ENCODE results near the gene AK5.
"Not testable (repeated sequence)": the region's sequence is repeated elsewhere in the genome, so short reads cannot be mapped to it uniquely, and the experiment has no call there.

AK5 gene

DNA sequence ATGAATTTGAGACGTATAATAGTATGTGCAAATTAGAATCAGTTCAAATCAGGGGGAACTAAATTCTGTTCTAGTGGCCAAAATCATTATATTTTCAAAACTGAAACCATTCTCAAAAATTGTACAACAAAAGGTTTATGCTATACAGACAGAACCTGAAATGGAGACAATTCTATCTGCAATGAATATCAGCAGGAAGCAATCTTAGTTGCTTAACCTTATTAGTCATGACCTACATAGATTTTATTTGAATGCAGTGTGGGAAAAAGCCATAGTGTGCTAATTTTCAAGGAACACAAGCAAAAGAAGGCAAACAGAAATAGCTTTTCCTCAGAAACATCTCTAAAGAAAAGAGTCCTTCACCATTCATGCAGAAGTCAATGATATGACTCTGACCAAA, 6.5 kb downstream of the AK5 start:
- no peak for DNase-seq

DNA sequence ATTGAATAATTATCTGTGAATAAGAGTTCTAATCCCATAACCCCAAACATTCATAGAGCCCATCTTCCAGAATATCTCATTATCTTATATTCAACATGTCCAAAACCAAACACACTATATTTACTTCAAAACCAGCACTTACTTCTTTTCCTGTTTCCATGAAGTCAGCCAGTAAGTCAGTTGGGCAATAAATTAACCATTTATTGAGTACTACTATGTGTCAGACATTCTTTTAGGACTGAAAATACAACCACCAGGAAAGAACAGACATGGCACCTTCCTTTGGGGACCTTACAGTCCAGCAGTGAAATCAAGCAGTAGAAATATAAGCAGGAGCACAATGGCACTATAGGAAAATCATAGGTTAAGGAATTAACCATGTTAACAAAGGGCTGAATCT, 8.8 kb downstream of the AK5 start:
- no peak for DNase-seq

DNA sequence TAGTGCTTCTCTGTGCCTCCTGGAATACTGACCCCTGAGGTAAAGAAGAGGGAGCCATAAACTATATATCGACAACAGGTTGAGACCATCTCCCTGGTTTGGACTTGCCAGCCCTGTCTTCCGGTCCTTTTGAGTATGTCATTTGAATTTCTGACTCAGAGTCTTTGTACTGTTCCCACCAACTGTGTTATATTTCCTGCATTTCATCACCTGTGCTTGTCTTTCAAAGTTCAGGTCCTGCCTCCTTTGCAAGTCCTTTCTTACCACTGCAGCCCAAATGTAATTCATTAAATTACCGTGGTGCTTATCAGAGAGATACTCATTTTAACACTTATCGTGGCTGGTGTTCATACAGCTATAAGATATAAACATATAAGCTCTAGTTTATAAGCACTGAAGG, 10.7 kb downstream of the AK5 start:
- no peak for DNase-seq

DNA sequence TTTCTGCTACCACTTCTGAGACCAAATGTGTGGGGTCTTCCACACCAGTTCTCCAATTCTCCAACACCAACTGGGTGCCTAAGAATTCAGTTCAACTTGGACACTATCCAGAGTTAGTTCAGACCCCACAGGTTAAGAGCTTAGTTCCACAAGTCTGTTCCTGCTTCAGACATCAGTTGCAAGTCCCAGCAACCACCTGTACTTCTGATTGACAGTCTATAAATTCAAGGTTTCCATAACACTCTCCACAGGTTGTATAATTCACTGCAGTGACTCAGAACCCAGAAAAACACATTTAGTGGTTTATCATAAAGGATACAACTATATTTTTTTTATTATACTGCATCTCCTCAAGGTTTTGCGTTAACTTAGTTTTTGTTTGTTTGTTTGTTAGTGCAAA, 18.7 kb downstream of the AK5 start:
- DNase-seq, result no peak

DNA sequence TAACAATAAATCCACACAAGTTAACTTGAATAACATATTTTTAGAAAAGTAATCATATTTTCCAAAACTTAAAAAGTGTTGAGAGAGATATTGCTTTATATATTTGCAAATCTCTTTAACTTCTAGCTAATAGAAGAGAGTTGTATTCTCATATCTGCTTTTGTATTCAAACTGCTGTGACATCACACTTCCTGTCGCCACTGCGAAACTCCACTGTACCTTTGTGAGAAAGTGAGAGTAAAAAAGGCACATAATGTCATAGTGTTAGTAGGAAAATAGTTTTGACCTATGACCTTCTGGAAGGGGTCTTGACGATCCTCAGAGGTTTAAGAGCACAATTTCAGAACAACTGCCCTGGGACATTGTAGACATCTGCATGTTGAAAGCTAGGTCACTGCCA, 21.6 kb downstream of the AK5 start:
- no peak for DNase-seq

DNA sequence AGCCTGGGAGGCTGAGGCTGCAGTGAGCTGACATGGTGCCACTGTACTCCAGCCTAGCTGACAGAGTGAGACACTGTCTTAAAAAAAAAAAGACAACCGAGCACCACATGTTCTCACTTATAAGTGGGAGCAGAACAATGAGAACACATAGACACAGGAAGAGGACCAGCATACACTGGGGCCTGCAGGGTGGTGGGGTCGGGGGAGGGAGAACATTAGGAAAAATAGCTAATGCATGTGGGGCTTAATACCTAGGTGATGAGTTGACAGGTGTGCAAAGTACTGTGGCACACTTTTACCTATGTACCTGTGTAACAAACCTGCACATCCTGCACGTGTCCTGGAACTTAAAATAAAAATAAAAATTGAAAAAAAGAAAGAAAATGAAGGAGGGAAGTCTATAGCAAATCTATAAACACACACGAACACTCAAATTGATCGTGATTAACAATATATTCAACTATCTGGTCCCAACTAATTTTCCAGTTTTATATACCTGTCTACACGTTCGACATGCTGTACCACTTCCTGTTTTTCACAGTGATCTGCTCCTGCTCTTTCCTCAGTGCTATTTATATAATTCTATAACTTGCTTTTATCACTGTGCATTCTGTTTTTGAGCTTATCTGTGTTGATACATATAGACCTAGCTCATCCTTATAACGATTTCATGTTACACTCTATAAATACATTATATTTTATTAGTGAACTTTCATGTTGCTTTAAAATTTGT, 27.2 kb downstream of the AK5 start:
- DNase-seq, result no peak

DNA sequence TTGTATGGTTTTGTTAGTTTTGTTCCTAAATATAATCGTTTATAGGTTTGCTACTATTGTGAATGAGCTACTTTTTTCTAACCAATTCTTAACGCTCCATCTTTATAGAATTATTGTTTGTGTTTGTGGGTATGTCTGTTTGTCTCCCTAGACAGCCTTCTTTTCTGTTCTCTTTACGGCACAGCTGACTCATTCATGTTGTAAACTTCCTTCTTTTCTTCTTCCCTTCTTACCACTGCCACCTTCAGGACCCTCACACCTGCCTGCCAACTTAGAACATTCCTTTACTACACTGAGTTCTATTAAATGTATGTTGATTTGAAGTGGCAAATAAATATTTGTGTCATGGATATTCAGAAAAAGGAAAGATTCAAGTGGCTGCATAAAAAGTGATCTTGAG, 29.1 kb downstream of the AK5 start:
- DNase-seq, result no peak

DNA sequence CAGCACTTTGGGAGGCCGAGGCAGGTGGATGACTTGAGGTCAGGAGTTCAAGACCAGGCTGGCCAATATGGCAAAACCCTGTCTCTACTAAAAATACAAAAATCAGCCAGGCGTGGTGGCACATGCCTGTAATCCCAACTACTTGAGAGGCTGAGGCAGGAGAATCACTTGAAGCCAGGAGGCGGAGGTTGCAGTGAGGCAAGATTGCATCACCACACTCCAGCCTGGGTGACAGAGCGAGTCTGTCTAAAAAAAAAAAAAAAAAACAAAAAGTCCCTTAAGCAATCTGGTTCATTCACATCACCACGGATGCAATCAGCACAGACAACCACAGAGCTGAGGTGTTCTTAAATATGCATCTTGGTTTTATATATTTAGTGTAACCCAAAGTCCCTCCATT, 30.5 kb downstream of the AK5 start:
- not testable (repeated sequence) for DNase-seq

DNA sequence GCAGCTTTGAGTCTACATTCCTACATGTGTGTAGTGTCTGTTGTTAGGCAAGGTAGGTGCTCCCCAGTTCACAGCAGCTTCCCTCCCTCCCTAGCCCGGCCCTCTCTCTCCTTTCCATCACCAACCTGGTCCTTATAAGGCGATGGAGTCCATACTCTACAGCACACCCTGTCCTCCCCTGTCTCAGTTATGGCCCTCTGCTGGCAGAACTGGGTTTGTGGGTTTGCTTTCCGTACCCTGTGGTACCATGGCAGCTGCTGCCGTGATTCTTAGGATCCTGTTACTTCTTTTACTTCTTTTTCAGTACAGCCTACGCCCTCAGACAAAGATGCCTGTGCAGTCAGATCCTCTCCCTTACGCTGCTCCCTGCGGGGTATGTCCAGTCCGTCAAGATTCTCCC, 31.7 kb downstream of the AK5 start:
- no peak for DNase-seq

DNA sequence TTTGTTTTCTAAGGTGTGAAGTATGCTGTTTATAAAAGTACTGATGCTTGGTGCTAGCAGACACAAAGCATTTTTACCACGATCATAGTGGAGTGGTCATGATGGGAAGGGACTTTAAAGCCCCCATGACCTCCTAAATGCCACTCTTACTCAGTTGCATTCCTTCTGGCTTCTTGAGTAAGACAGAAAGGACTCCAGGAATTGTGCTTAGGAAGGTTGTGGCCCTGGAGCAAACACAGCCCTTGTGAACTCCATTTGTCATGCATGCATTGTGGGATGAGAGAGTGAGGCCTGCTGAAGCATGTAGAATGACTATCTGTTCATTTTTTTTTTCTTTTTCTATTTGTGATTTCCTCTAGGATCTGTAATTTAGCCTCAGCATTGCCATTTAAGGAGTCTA, 34.2 kb downstream of the AK5 start:
- no peak for DNase-seq

DNA sequence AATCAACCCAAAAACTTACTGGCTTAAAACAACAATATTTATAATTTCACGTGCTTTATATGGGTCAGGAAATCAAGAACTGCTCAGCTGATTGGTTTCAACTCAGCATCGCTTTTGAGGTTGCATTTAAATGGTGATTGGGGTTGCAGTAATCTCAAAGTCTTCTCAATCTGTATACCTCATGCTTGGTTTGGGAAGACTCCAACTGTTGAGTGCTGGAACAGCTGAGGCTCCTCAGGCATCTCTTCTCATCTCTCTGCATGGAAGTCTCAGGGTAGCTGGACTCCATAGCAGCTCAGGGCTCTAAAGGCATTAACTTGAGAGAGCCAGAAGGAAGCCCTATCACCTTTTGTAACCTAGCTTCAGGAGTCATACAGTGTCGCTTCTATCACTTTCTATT, 35.1 kb downstream of the AK5 start:
- no peak for DNase-seq

DNA sequence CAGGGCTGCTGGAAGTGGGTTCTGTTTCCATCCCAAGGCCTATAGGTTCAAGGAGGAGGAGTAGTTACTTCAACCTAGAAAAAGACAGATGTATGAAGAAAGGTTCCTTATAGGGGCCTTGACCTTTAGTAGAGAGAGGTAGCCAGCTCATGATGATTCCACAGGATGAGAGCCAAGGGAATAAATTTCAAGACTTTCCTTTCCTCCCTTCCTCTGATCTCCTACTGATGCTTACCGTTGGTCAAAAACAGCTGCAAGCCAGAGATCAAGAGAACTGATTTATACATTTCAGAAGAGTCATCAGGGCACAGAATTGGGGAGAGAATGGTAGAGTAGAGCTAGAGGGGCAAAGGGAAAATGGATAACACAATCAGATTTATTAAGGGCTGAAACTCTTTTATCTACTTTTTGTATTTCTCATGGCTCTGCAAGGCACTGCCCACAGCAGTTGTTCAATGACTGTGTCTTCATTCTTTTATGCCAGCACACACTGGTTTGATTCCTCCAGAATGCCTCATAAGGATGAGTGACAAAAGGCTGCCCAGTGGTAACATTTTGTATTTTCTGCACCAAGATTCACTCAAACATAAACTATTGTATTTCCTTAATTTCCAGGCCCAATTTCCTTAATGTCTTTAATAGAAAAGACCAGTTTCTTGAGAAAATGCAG, 37.4 kb downstream of the AK5 start:
- no peak for DNase-seq

DNA sequence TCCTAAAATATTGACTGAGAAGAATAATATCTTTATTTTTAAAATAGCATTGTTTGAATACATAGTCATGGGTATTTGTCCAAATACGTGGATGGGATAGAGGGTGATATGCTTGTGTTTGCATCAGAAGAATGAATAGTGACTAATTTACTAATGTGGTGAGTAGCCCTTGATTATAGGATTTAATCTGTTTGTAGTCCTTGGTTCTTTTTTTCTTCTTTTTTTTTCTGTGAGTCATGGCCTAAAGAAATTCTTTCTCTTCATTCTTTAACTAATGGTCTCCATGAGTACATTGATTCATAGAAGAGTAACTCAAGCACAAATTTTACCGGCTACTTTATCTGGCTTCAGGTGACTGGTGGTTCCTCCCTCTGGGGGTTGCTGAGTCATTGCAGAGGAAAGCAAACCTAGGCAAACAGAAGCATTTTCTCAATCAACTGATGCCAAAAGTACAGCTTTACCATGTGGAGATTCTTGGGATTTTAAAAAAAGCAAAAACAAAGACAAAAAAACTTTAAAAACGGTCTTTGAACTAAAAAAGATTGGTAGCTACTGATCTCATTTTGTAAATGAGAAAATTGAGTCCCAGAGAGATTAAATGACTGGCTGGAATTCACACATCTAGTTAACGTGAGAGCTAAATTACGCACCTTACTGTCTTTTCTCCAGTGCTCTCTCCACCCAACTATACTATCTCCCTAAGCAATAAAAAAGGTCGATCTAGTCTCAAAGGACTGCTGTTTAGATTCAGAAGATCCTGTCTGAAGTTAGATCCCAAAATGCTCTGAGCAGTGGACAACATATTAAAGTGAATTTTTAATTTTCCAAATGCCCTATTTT, 40.5 kb downstream of the AK5 start:
- DNase-seq, result no peak

DNA sequence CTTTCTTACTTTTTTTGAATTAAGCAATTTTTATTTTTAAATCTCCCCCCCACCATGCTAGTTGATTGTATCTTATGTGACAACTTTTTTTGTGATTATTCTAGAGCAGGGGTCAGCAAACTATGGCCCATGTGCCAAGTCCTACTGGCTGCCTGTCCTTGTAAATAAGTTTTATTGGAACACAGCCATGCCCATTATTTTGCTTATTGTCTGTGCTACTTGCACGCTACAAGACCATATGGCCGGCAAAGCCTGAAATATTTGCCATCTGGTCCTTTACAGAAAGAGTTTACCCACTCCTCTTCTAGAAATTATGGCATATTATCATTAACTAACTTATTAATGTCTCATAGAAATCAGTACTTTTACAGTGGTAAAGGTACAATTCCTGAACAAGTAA, 51.7 kb downstream of the AK5 start:
- no peak for DNase-seq

DNA sequence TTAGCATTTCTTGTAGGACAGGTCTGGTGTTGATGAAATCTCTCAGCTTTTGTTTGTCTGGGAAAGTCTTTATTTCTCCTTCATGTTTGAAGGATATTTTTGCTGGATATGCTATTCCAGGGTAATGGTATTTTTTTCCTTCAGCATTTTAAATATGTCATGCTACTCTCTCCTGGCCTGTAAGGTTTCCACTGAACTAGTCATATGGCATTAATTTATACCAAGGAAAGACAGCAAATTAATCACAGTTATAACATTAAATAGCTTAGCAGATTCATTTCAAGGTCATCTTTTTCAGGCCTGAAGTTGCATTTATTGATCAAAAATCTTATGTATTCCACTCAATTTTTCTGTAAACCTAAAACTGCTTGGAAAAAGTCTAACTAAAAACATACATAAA, 54.9 kb downstream of the AK5 start:
- no peak for DNase-seq

DNA sequence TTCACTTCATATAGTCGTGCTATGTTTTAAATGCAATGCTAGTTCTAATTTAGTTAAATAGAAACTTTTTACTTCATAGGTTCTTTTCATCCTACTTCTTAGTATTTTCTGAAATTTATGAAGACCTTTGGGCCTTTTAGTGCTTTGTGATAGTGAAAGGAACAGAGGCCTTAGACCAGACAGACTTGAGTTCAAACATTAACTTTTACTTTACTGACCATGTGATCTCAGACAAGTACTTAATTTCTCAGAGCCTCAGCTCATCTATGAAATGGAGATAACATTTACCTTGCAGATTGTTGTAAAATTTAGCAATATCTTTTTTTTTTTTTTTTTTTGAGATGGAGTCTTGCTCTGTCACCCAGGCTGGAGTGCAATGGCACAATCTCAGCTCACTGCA, 57.5 kb downstream of the AK5 start:
- no peak for DNase-seq

DNA sequence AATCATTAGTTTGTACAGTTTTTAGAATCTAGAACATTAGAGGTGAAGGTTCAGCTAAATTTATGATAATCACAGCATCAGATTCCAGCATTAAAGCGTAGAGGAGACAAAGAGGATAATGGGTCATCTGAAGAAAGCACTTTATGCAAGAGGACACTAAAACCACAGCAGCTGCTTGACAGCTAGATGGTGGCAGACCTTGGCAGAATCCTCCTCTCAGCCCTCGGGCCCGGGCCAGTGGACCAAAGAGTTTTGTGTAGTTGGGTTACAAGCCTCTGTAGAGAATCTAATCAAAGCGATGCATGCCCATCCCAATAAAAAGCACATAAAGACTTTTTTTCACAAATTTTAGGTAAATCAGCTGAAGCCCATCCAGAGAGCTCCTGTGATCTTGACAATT, 59.4 kb downstream of the AK5 start:
- no peak for DNase-seq

DNA sequence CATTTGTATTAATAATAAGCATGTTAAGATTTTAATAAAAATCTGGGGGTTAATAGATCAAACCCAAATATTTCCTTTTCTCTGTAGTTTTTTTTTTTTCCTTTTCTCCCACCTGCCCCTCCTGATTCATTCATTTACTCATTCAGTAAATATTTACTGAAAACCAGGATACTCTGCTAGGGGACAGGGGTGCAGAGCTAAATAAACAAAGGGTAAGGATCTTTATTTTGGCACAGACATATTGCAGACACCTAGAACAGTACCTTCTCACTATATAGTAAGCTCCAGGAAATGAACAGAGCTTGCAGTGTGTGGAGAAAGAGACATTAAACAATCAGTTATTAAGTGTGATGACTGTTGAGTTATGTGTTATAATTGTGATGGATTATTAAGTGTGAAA, 60.9 kb downstream of the AK5 start:
- no peak for DNase-seq

DNA sequence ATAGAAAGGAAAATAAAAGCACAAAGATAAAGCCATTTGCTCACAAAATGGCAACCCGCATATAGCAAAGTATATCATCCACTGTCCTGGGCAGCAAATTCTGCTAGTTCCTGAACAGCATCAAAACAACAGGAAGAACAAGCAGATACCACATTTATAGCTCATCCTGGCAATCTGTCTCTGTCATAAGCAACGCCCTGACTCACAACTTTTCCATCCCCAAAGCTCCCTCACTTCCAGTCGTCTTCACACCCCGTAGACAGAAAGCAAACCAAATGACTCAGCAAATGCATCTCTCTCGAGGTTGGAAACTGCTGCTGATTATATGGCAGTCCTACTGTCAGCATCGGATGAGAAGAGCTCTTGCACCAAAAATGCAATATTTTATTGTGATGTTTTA, 65.8 kb downstream of the AK5 start:
- no peak for DNase-seq

DNA sequence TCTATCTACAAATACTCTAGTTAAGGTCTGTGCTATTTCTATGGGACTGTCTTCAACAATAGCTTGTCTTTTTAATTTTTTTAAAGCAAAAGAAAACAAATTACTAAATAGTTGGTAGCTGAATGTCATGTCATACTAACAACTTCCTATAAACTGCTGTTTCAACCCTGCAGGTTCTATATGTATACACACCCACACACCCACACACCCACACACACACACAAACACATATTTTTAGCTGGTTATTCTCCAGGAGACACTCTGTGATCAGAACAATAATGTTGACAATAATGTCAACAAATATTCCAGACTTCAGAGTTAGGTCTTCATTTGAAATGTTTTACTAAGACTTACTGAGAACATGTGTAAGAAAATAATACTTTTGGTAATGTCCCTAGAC, 66.7 kb downstream of the AK5 start:
- no peak for DNase-seq

DNA sequence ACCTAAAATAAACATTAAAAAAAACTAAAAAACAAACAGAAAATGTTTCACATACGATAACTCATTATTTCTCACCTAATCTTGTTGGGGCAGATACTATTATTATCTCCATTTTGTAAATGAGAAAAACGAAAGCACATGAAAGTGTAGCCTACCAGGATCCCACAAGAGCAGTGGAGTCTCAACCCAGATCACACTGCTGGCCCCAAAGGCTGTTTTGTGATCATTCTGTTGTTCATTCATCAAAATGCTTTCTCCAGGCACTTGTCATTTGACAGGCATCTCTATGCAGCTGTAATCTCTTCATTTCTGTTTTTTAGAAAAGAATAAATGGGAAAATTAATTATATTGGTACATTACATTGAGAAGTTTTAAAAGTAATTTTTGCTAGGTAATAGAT, 67.5 kb downstream of the AK5 start:
- DNase-seq, result no peak

DNA sequence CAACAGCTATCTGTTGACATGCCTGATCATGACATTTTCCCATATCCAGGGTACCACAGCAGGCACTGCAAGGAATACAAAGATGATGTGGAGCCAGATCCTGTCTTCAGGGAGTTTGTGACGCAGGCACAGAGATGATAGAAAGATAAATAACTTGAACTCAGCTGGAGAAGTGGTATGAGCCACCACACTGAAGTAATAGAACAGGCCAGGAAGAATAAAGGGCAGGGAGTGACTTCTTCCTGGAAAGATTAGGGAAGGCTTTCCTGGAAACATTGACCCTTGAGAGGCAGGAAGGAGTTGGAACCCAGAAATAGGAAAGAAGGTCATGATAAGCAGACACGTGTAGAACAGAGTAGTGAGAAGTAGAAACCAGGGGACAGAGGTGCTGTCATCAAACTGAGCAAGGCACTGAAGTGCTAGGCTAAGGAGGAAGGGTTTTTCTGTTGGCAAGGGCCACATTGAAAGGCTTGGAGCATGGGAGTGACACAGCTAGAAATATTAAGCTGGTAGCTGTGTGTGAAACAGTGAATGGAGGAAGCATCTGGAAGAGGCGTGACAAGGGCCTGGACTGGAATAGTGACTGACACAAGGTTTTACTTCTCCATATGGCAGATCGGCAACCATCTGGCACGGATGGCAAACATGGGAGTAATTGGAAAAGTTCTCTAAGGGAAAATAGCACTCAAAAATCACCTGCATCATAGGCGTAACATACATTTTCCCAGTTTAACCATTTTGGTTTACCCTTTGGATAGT, 68.4 kb downstream of the AK5 start:
- DNase-seq, result no peak

DNA sequence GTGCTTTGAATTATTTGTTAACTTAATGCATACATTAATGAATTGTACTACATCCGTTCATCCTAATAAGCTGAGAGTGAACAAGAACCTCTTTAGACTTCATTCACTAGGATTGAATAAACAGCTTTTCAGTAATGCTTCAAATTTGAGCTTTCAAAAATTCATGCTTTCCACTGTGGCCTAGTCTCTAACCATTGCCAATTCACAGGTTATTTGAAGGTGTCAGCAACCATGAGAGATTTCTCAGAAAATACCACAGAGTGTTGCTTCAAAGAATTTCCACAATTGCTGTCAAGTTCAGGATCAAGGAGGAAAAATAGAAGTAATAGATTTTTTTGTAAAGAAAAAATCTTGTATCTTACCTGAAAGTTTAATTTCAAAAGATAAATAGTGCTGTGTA, 72.7 kb downstream of the AK5 start:
- no peak for DNase-seq

Measured in left hindlimb (tissue), 1 donor.